Loucy (cell line): Measurements from ENCODE around the gene FOSL1.

Experiments
- EZH2phosphoT487 ChIP-seq: fragments of 200-600 bp; IDR thresholded peaks from 2 replicates; pipeline ENCODE4 v1.6.1; 2018; ENCODE audit warnings: antibody characterized with exemption, mild to moderate bottlenecking, moderate library complexity, borderline replicate concordance
- TF ChIP-seq, protein P1 (sequence below): fragments of 200-600 bp; sonication (generic); conservative IDR thresholded peaks from 2 replicates; pipeline ENCODE4 v1.5.1; 2014; ENCODE audit warnings: mild to moderate bottlenecking, antibody characterized with exemption, low read length

- TF ChIP-seq, protein P1, sequence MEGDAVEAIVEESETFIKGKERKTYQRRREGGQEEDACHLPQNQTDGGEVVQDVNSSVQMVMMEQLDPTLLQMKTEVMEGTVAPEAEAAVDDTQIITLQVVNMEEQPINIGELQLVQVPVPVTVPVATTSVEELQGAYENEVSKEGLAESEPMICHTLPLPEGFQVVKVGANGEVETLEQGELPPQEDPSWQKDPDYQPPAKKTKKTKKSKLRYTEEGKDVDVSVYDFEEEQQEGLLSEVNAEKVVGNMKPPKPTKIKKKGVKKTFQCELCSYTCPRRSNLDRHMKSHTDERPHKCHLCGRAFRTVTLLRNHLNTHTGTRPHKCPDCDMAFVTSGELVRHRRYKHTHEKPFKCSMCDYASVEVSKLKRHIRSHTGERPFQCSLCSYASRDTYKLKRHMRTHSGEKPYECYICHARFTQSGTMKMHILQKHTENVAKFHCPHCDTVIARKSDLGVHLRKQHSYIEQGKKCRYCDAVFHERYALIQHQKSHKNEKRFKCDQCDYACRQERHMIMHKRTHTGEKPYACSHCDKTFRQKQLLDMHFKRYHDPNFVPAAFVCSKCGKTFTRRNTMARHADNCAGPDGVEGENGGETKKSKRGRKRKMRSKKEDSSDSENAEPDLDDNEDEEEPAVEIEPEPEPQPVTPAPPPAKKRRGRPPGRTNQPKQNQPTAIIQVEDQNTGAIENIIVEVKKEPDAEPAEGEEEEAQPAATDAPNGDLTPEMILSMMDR, result no peak
- no peak for TF ChIP-seq EZH2phosphoT487
These were observed 37.0 kb downstream of the FOSL1 start for GRCh38 chr11:65862941-65863888.
